T-helper 17 cell (primary cell): ENCODE data around the gene KLHL28. TPM values are rescaled to one million over a fixed set of nuclear protein-coding genes. Genes with fewer than 3 reads are reported as not detected.
"Not testable (repeated sequence)": the region's sequence is repeated elsewhere in the genome, so short reads cannot be mapped to it uniquely, and the experiment has no call there.

Source experiments
- ATAC-seq: fragments of 150-1000 bp; cut with Tn5 transposase; 2 replicates; pipeline ENCODE4 v1.10.0; 2021; ENCODE audit warnings: mild to moderate bottlenecking, moderate library complexity
- DNase-seq, 3 donors: peaks; one replicate each; pipeline versions ENCODE4 v3.0.0 to v3.0.0-alpha.2; 2020 to 2021
- H3K9me3 ChIP-seq: one replicate; pipeline ENCODE4 v1.7.0; 2013; ENCODE audit warnings: low read length, mild to moderate bottlenecking; ENCODE audit not compliant: control insufficient read depth, poor library complexity, severe bottlenecking
- H3K27ac Mint-ChIP-seq: one replicate; pipeline ENCODE4 v1.8.0; 2022; ENCODE audit warnings: mild to moderate bottlenecking, moderate library complexity, mixed read lengths
- H3K27me3 Mint-ChIP-seq: one replicate; pipeline ENCODE4 v1.8.0; 2022; ENCODE audit warnings: mixed read lengths
- H3K36me3 Mint-ChIP-seq: one replicate; pipeline ENCODE4 v1.8.0; 2022; ENCODE audit warnings: low read depth, mixed read lengths
- H3K4me1 Mint-ChIP-seq: one replicate; pipeline ENCODE4 v1.8.0; 2022; ENCODE audit warnings: mild to moderate bottlenecking, mixed read lengths
- H3K4me3 Mint-ChIP-seq: one replicate; pipeline ENCODE4 v1.8.0; 2022; ENCODE audit warnings: mild to moderate bottlenecking, moderate library complexity, mixed read lengths
- total RNA-seq, 4 donors: library from RNA in 2 of 4; stranded (reverse) in 2 of 4; gene quantifications; one replicate each; pipeline ENCODE4 v1.2.3 and lab custom pipeline; 2022 to 2026

The KLHL28 gene
- total RNA-seq, 2 donors from 2014 or later = 53.3 to 59.2 TPM

- no peaks in the 10 kb centered on the region for H3K9me3 ChIP-seq
- Mint-ChIP-seq H3K4me1 (peaks cover 9% of the 10 kb centered on the region), H3K4me3 (peak overlapping the region; percentile 87), H3K27ac (peak overlapping the region; percentile 88), H3K36me3 (no peaks in the 10 kb centered on the region), H3K27me3 (no peaks in the 10 kb centered on the region)
- DNase-seq = no peak
- ATAC-seq = no peak
These were observed 63.2 kb downstream of the KLHL28 start for GRCh38 chr14:44898551-44898950.

GRCh38 chr14:44897845-44898151, 63.9 kb downstream of the KLHL28 start:
- H3K4me3 Mint-ChIP-seq = peak overlapping the region; percentile 87
- H3K9me3 ChIP-seq = no peaks in the 10 kb centered on the region
- DNase-seq (no peak), ATAC-seq (no peak)
- H3K27me3 Mint-ChIP-seq = no peaks in the 10 kb centered on the region
- no peaks in the 10 kb centered on the region for H3K36me3 Mint-ChIP-seq
- H3K27ac Mint-ChIP-seq = peak overlapping the region; percentile 88
- peaks cover 9% of the 10 kb centered on the region for H3K4me1 Mint-ChIP-seq

GRCh38 chr14:44897041-44897844, 64.5 kb downstream of the KLHL28 start:
- H3K27ac Mint-ChIP-seq = peak overlapping the region; percentile 88
- peaks cover 9% of the 10 kb centered on the region for H3K4me1 Mint-ChIP-seq
- H3K36me3 Mint-ChIP-seq = no peaks in the 10 kb centered on the region
- H3K9me3 ChIP-seq = no peaks in the 10 kb centered on the region
- peak; percentile 86 to 98 (median 96) for DNase-seq
- no peaks in the 10 kb centered on the region for H3K27me3 Mint-ChIP-seq
- H3K4me3 Mint-ChIP-seq = peak overlapping the region; percentile 87
- peak; percentile 98 for ATAC-seq

GRCh38 chr14:44896275-44897040, 65.3 kb downstream of the KLHL28 start:
- Mint-ChIP-seq H3K36me3 (no peaks in the 10 kb centered on the region), H3K27me3 (no peaks in the 10 kb centered on the region), H3K27ac (peak overlapping the region; percentile 88), H3K4me1 (peaks cover 9% of the 10 kb centered on the region), H3K4me3 (peak overlapping the region; percentile 87)
- ATAC-seq (no peak), DNase-seq (no peak)
- H3K9me3 ChIP-seq = no peaks in the 10 kb centered on the region

- H3K27me3 Mint-ChIP-seq = no peaks in the 10 kb centered on the region
- no peak for DNase-seq
- no peaks in the 10 kb centered on the region for H3K36me3 Mint-ChIP-seq
- no peaks in the 10 kb centered on the region for H3K9me3 ChIP-seq
- no peak overlapping the region for H3K27ac Mint-ChIP-seq
- no peak for ATAC-seq
- H3K4me1 Mint-ChIP-seq = peaks cover 9% of the 10 kb centered on the region
- no peak overlapping the region for H3K4me3 Mint-ChIP-seq
These were observed 66.0 kb downstream of the KLHL28 start for GRCh38 chr14:44895716-44896115.

GRCh38 chr14:44893535-44893934, 68.2 kb downstream of the KLHL28 start:
- DNase-seq (no peak), ATAC-seq (no peak)
- Mint-ChIP-seq H3K36me3 (no peaks in the 10 kb centered on the region), H3K27ac (no peak overlapping the region), H3K4me1 (peaks cover 7% of the 10 kb centered on the region), H3K4me3 (no peak overlapping the region), H3K27me3 (no peaks in the 10 kb centered on the region)
- no peaks in the 10 kb centered on the region for H3K9me3 ChIP-seq

GRCh38 chr14:44891726-44892372, 69.9 kb downstream of the KLHL28 start:
- H3K9me3 ChIP-seq, H3K4me1 Mint-ChIP-seq, ATAC-seq, H3K27me3 Mint-ChIP-seq, H3K27ac Mint-ChIP-seq, H3K36me3 Mint-ChIP-seq, H3K4me3 Mint-ChIP-seq, DNase-seq: not testable (repeated sequence)

GRCh38 chr14:44889595-44890471, 71.9 kb downstream of the KLHL28 start:
- DNase-seq (no peak), ATAC-seq (no peak)
- Mint-ChIP-seq H3K4me3 (peak overlapping the region; percentile 5), H3K36me3 (no peaks in the 10 kb centered on the region), H3K27ac (no peak overlapping the region), H3K4me1 (no peaks in the 10 kb centered on the region), H3K27me3 (no peaks in the 10 kb centered on the region)
- no peaks in the 10 kb centered on the region for H3K9me3 ChIP-seq

- Mint-ChIP-seq H3K27me3 (no peaks in the 10 kb centered on the region), H3K4me3 (no peak overlapping the region)
- no peak for ATAC-seq
These were observed 74.2 kb downstream of the KLHL28 start for GRCh38 chr14:44887596-44887955.

GRCh38 chr14:44886860-44887595, 74.7 kb downstream of the KLHL28 start:
- ATAC-seq = no peak
- no peaks in the 10 kb centered on the region for H3K4me1 Mint-ChIP-seq
- H3K27me3 Mint-ChIP-seq = no peaks in the 10 kb centered on the region
- H3K4me3 Mint-ChIP-seq = no peak overlapping the region
- no peak for DNase-seq
- peaks cover 6% of the 10 kb centered on the region for H3K9me3 ChIP-seq
- no peak overlapping the region for H3K27ac Mint-ChIP-seq
- H3K36me3 Mint-ChIP-seq = no peaks in the 10 kb centered on the region

More at GRCh38 chr14:44887596-44887955, 74.2 kb downstream of the KLHL28 start:
- no peaks in the 10 kb centered on the region for H3K4me1 Mint-ChIP-seq
- no peaks in the 10 kb centered on the region for H3K36me3 Mint-ChIP-seq
- no peak overlapping the region for H3K27ac Mint-ChIP-seq
- DNase-seq = no peak
- H3K9me3 ChIP-seq = peaks cover 2% of the 10 kb centered on the region

- no peaks in the 10 kb centered on the region for H3K4me1 Mint-ChIP-seq
- H3K36me3 Mint-ChIP-seq = no peaks in the 10 kb centered on the region
- no peak overlapping the region for H3K4me3 Mint-ChIP-seq
- ATAC-seq (no peak), DNase-seq (no peak)
- no peak overlapping the region for H3K27ac Mint-ChIP-seq
- peaks cover 6% of the 10 kb centered on the region for H3K9me3 ChIP-seq
- H3K27me3 Mint-ChIP-seq = no peaks in the 10 kb centered on the region
These were observed 81.0 kb downstream of the KLHL28 start for GRCh38 chr14:44880791-44881190.
